A549 (cell line): ENCODE results near the gene CAV2.

Experiments used
- BHLHE40 ChIP-seq: IDR thresholded peaks from 2 replicates; pipeline ENCODE4 v1.6.1; 2012; ENCODE audit warnings: low read depth, low read length, inconsistent platforms
- CEBPB ChIP-seq, 2 experiments: fragments of >200 bp in 1 of 2; sonication (Bioruptor Twin) in 1 of 2; formaldehyde crosslinking in 1 of 2; IDR thresholded peaks; 2 replicates each; pipeline ENCODE4 v1.6.1; 2012 to 2016
- HOXA7 ChIP-seq: fragments of 250-450 bp; sonication (Bioruptor Pico); IDR thresholded peaks from 2 replicates; pipeline ENCODE4 v1.5.0; 2020; ENCODE audit warnings: mild to moderate bottlenecking, moderate library complexity
- MAZ ChIP-seq: fragments of 150-350 bp; IDR thresholded peaks from 2 replicates; pipeline ENCODE4 v1.6.1; 2014; ENCODE audit warnings: antibody characterized with exemption, low read depth, low read length, borderline replicate concordance
- NR3C1 ChIP-seq: fragments of >200 bp; sonication (Bioruptor Twin); formaldehyde crosslinking; IDR thresholded peaks from 3 replicates; pipeline ENCODE4 v1.6.1; 2017
- POLR2A ChIP-seq: IDR thresholded peaks from 2 replicates; pipeline ENCODE4 v1.6.1; 2012; ENCODE audit warnings: mild to moderate bottlenecking, low read length
- RFX5 ChIP-seq: fragments of 450-650 bp; IDR thresholded peaks from 2 replicates; pipeline ENCODE4 v1.7.1; 2014; ENCODE audit warnings: antibody characterized with exemption, mild to moderate bottlenecking, moderate library complexity
- ZFP36 ChIP-seq: fragments of 450-650 bp; IDR thresholded peaks from 2 replicates; pipeline ENCODE4 v1.6.1; 2014; ENCODE audit warnings: borderline replicate concordance; ENCODE audit not compliant: partially characterized antibody
- TF ChIP-seq, protein P1 (sequence below): fragments of >200 bp; sonication (Bioruptor Twin); formaldehyde crosslinking; IDR thresholded peaks from 3 replicates; pipeline ENCODE4 v1.5.1; 2016
- TF ChIP-seq, protein P2 (sequence below): IDR thresholded peaks from 2 replicates; pipeline ENCODE4 v1.6.1; 2012

DNA sequence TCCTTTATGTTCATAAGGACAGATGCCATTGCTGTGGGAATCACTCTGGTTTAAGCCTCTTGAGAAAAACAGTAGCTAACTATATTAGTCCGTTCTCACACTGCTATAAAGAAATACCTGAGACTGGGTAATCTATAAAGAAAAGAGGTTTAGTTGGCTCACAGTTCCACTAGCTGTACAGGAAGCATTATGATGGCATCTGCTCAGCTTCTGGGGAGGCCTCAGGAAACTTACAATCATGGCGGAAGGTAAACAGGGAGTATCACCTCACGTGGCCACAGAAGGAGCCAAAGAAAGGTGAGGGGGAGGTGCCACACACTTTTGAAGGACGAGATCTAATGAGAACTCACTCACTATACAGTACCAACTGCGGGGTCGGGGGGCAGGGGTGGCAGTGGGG lies 2.9 kb upstream of the CAV2 start:
- TF ChIP-seq ZFP36 = no peak
- TF ChIP-seq, protein P1, sequence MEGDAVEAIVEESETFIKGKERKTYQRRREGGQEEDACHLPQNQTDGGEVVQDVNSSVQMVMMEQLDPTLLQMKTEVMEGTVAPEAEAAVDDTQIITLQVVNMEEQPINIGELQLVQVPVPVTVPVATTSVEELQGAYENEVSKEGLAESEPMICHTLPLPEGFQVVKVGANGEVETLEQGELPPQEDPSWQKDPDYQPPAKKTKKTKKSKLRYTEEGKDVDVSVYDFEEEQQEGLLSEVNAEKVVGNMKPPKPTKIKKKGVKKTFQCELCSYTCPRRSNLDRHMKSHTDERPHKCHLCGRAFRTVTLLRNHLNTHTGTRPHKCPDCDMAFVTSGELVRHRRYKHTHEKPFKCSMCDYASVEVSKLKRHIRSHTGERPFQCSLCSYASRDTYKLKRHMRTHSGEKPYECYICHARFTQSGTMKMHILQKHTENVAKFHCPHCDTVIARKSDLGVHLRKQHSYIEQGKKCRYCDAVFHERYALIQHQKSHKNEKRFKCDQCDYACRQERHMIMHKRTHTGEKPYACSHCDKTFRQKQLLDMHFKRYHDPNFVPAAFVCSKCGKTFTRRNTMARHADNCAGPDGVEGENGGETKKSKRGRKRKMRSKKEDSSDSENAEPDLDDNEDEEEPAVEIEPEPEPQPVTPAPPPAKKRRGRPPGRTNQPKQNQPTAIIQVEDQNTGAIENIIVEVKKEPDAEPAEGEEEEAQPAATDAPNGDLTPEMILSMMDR = no peak
- no peak for TF ChIP-seq POLR2A
- no peak for TF ChIP-seq CEBPB (IDR thresholded peaks at IDR 0.05)
- TF ChIP-seq BHLHE40 = no peak
- no peak for TF ChIP-seq HOXA7 (CRISPR knock-in tag)
- no peak for TF ChIP-seq NR3C1
- no peak for TF ChIP-seq RFX5
- TF ChIP-seq, protein P2, sequence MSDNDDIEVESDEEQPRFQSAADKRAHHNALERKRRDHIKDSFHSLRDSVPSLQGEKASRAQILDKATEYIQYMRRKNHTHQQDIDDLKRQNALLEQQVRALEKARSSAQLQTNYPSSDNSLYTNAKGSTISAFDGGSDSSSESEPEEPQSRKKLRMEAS = no peak
- no peak for TF ChIP-seq MAZ
